HepG2 (cell line): Measurements from ENCODE around the gene SECTM1. TPM values are rescaled to one million over a fixed set of nuclear protein-coding genes. Genes with fewer than 3 reads are reported as not detected.

Experiments
- AHR ChIP-seq: IDR thresholded peaks from 2 replicates; pipeline ENCODE4 v1.6.1; 2018; ENCODE audit warnings: missing genetic modification reagents, missing compliant biosample characterization
- DMAP1 ChIP-seq: IDR thresholded peaks from 2 replicates; pipeline ENCODE4 v1.6.1; 2016
- EEA1 ChIP-seq: sonication (generic); formaldehyde crosslinking; IDR thresholded peaks from 2 replicates; pipeline ENCODE4 v1.5.1; 2020; ENCODE audit warnings: mild to moderate bottlenecking, missing genetic modification reagents, borderline replicate concordance
- ELF4 ChIP-seq: sonication (generic); formaldehyde crosslinking; IDR thresholded peaks from 2 replicates; pipeline ENCODE4 v1.5.0; 2020; ENCODE audit warnings: missing genetic modification reagents, mild to moderate bottlenecking, moderate library complexity, borderline replicate concordance
- FOXO1 ChIP-seq: sonication (generic); formaldehyde crosslinking; IDR thresholded peaks from 2 replicates; pipeline ENCODE4 v1.4.0; 2020; ENCODE audit warnings: missing genetic modification reagents
- HNRNPL ChIP-seq: fragments of 200-400 bp; formaldehyde crosslinking; IDR thresholded peaks from 2 replicates; pipeline ENCODE4 v1.6.1; 2017; ENCODE audit warnings: mild to moderate bottlenecking, low read depth, low read length
- MAFF ChIP-seq: IDR thresholded peaks from 2 replicates; pipeline ENCODE4 v1.6.1; 2011; ENCODE audit warnings: low read depth, low read length, improper control_type of control experiment
- NBN ChIP-seq: fragments of 450-650 bp; conservative IDR thresholded peaks from 2 replicates; pipeline ENCODE4 v1.6.1; 2017
- NR2F6 ChIP-seq, 2 experiments: IDR thresholded peaks; 2 replicates each; pipeline ENCODE4 v1.6.1; 2016; ENCODE audit warnings: antibody characterized with exemption in 1 of 2, mild to moderate bottlenecking in 1 of 2
- RBM39 ChIP-seq: fragments of 200-400 bp; formaldehyde crosslinking; IDR thresholded peaks from one replicate; pipeline ENCODE4 v1.6.1; 2018; ENCODE audit warnings: antibody characterized with exemption, mild to moderate bottlenecking, low read depth, low read length; ENCODE audit not compliant: poor library complexity, severe bottlenecking
- TCF7 ChIP-seq: sonication (generic); IDR thresholded peaks from 2 replicates; pipeline ENCODE4 v1.6.1; 2016; ENCODE audit warnings: antibody characterized with exemption, low read depth
- TEAD2 ChIP-seq: sonication (generic); formaldehyde crosslinking; IDR thresholded peaks from 2 replicates; pipeline ENCODE4 v1.9.0; 2021; ENCODE audit warnings: missing genetic modification reagents
- TERF1 ChIP-seq: sonication (generic); formaldehyde crosslinking; IDR thresholded peaks from 2 replicates; pipeline ENCODE4 v1.8.0; 2022; ENCODE audit warnings: mild to moderate bottlenecking, missing genetic modification reagents, moderate library complexity
- ZBTB21 ChIP-seq: sonication (generic); formaldehyde crosslinking; IDR thresholded peaks from 2 replicates; pipeline ENCODE4 v1.4.0; 2020; ENCODE audit warnings: missing genetic modification reagents
- ZFP36 ChIP-seq: fragments of 150-350 bp; IDR thresholded peaks from 2 replicates; pipeline ENCODE4 v1.6.1; 2018; ENCODE audit warnings: borderline replicate concordance, low read length, low read depth; ENCODE audit not compliant: partially characterized antibody
- ZNF382 ChIP-seq: sonication (generic); formaldehyde crosslinking; IDR thresholded peaks from 2 replicates; pipeline ENCODE4 v1.5.0; 2020; ENCODE audit warnings: missing genetic modification reagents, mild to moderate bottlenecking, borderline replicate concordance
- ZNF501 ChIP-seq: sonication (generic); formaldehyde crosslinking; IDR thresholded peaks from 2 replicates; pipeline ENCODE4 v1.5.1; 2020; ENCODE audit warnings: mild to moderate bottlenecking, moderate library complexity, missing genetic modification reagents
- ZNF619 ChIP-seq: sonication (generic); formaldehyde crosslinking; IDR thresholded peaks from 2 replicates; pipeline ENCODE4 v1.4.0; 2020; ENCODE audit warnings: mild to moderate bottlenecking, missing genetic modification reagents
- polyA plus RNA-seq, 8 experiments: library from polyadenylated mRNA; depleted of rRNA in 3 of 8; stranded (reverse) in 7 of 8; unstranded in 1 of 8; fragments of >200 nt; fragmentation: Illumina TruSeq in 4 of 8; extraction: Trizol in 4 of 8; gene quantifications; 2 replicates each; pipeline versions ENCODE4 v1.2.1 to v1.2.3, GENCODE V29; 2011 to 2016; ENCODE audit warnings: low read depth in 4 of 8, missing spikeins in 1 of 8, mixed read lengths in 1 of 8; ENCODE audit not compliant: insufficient read depth in 1 of 8
- total RNA-seq, 5 experiments: library from RNA; depleted of rRNA; stranded (reverse); fragments of >200 nt; fragmentation: Illumina TruSeq; extraction: Trizol; gene quantifications; 2 replicates each; pipeline ENCODE4 v1.2.3, GENCODE V29; 2016; ENCODE audit warnings: low read depth in 1 of 5
- TF ChIP-seq, protein P1 (sequence below): sonication (generic); formaldehyde crosslinking; IDR thresholded peaks from 2 replicates; pipeline ENCODE4 v1.4.0; 2020; ENCODE audit warnings: mild to moderate bottlenecking, missing genetic modification reagents, borderline replicate concordance
- TF ChIP-seq, protein P2 (sequence below): sonication (generic); formaldehyde crosslinking; IDR thresholded peaks from 2 replicates; pipeline ENCODE4 v1.8.1; 2022; ENCODE audit warnings: mild to moderate bottlenecking, missing genetic modification reagents
- TF ChIP-seq, protein P3 (sequence below): sonication (generic); formaldehyde crosslinking; IDR thresholded peaks from 2 replicates; pipeline ENCODE4 v1.8.1; 2023; ENCODE audit warnings: mild to moderate bottlenecking, inconsistent platforms, moderate library complexity, missing genetic modification reagents, borderline replicate concordance
- TF ChIP-seq, protein P4 (sequence below): sonication (generic); formaldehyde crosslinking; IDR thresholded peaks from 2 replicates; pipeline ENCODE4 v1.5.0; 2020; ENCODE audit warnings: mild to moderate bottlenecking, missing genetic modification reagents, borderline replicate concordance

The SECTM1 gene
- total and polyA plus RNA-seq, 2 of the 13 experiments (the other 11 are each of a cell fraction or from before 2014, with no cell fraction given): 3.5 to 5.3 TPM

- TF ChIP-seq, protein P1, sequence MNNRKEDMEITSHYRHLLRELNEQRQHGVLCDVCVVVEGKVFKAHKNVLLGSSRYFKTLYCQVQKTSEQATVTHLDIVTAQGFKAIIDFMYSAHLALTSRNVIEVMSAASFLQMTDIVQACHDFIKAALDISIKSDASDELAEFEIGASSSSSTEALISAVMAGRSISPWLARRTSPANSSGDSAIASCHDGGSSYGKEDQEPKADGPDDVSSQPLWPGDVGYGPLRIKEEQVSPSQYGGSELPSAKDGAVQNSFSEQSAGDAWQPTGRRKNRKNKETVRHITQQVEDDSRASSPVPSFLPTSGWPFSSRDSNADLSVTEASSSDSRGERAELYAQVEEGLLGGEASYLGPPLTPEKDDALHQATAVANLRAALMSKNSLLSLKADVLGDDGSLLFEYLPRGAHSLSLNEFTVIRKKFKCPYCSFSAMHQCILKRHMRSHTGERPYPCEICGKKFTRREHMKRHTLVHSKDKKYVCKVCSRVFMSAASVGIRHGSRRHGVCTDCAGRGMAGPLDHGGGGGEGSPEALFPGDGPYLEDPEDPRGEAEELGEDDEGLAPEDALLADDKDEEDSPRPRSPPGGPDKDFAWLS (CRISPR knock-in tag): peak; percentile 90; the same call in 1 of the 2 replicates
- TF ChIP-seq FOXO1 (CRISPR knock-in tag) (peak; percentile 62; the same call in 1 of the 2 replicates), MAFF (no peak), DMAP1 (CRISPR knock-in tag) (no peak; the same call in 1 of the 2 replicates), RBM39 (no peak), TCF7 (no peak), TEAD2 (CRISPR knock-in tag) (peak; percentile 74; the same call in 1 of the 2 replicates), ZNF619 (CRISPR knock-in tag) (peak; percentile 87), NBN (no peak), NR2F6 (IDR thresholded peaks at IDR 0.05) (peak; percentile 32; the same call in 1 of the 2 replicates), NR2F6 (CRISPR knock-in tag; IDR thresholded peaks at IDR 0.05) (peak; percentile 77), TERF1 (CRISPR knock-in tag) (no peak), ZBTB21 (CRISPR knock-in tag) (no peak), ELF4 (peak; percentile 35; the same call in 1 of the 2 replicates), HNRNPL (no peak; the same call in 1 of the 2 replicates), ZFP36 (no peak), EEA1 (CRISPR knock-in tag) (no peak), ZNF382 (CRISPR knock-in tag) (no peak), ZNF501 (CRISPR knock-in tag) (peak; percentile 73), AHR (CRISPR knock-in tag) (peak; percentile 86; the same call in 1 of the 2 replicates)
- TF ChIP-seq, protein P2, sequence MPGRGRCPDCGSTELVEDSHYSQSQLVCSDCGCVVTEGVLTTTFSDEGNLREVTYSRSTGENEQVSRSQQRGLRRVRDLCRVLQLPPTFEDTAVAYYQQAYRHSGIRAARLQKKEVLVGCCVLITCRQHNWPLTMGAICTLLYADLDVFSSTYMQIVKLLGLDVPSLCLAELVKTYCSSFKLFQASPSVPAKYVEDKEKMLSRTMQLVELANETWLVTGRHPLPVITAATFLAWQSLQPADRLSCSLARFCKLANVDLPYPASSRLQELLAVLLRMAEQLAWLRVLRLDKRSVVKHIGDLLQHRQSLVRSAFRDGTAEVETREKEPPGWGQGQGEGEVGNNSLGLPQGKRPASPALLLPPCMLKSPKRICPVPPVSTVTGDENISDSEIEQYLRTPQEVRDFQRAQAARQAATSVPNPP (CRISPR knock-in tag): 0 out of 2 replicates have a peak, but pooled peaks have one; percentile 51
- TF ChIP-seq, protein P3, sequence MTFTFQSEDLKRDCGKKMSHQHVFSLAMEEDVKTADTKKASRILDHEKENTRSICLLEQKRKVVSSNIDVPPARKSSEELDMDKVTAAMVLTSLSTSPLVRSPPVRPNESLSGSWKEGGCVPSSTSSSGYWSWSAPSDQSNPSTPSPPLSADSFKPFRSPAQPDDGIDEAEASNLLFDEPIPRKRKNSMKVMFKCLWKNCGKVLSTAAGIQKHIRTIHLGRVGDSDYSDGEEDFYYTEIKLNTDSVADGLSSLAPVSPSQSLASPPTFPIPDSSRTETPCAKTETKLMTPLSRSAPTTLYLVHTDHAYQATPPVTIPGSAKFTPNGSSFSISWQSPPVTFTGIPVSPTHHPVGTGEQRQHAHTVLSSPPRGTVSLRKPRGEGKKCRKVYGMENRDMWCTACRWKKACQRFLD (CRISPR knock-in tag): peak; percentile 97
- TF ChIP-seq, protein P4, sequence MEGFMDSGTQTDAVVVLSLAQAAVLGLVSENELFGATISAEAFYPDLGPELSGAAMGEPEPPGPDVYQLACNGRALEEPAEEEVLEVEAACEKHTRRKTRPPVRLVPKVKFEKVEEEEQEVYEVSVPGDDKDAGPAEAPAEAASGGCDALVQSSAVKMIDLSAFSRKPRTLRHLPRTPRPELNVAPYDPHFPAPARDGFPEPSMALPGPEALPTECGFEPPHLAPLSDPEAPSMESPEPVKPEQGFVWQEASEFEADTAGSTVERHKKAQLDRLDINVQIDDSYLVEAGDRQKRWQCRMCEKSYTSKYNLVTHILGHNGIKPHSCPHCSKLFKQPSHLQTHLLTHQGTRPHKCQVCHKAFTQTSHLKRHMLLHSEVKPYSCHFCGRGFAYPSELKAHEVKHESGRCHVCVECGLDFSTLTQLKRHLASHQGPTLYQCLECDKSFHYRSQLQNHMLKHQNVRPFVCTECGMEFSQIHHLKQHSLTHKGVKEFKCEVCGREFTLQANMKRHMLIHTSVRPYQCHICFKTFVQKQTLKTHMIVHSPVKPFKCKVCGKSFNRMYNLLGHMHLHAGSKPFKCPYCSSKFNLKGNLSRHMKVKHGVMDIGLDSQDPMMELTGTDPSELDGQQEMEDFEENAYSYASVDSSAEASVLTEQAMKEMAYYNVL (CRISPR knock-in tag): 0 out of 2 replicates have a peak, but pooled peaks have one; percentile 55
Measured at GRCh38 chr17:82370471-82371332, 37.1 kb upstream of the SECTM1 start (continued).
